Middle frontal gyrus (tissue), 1 donor: ENCODE data around the gene DYNC2H1.

Experiments
- DNase-seq: peaks from one replicate; pipeline ENCODE4 v3.0.0-alpha.2; 2015; ENCODE audit warnings: low spot score; ENCODE audit errors: extremely low spot score

DYNC2H1 gene

GRCh38 chr11:103266167-103266831 is 157.1 kb downstream of the DYNC2H1 start:
- peak; percentile 42 for DNase-seq

GRCh38 chr11:103272876-103273275 is 163.7 kb downstream of the DYNC2H1 start:
- no peak for DNase-seq

- DNase-seq = no peak
Measured at GRCh38 chr11:103274025-103274424, 164.8 kb downstream of the DYNC2H1 start.

GRCh38 chr11:103279821-103280220 is 170.6 kb downstream of the DYNC2H1 start:
- no peak for DNase-seq

- DNase-seq = no peak
Measured at GRCh38 chr11:103281301-103281700, 172.1 kb downstream of the DYNC2H1 start.

GRCh38 chr11:103284260-103284659 is 175.0 kb downstream of the DYNC2H1 start:
- DNase-seq = no peak

- DNase-seq = no peak
Measured at GRCh38 chr11:103294516-103294915, 185.3 kb downstream of the DYNC2H1 start.

GRCh38 chr11:103295704-103296103 is 186.5 kb downstream of the DYNC2H1 start:
- DNase-seq = no peak

- DNase-seq = no peak
Measured at GRCh38 chr11:103297900-103298299, 188.7 kb downstream of the DYNC2H1 start.

GRCh38 chr11:103315248-103315647 is 206.0 kb downstream of the DYNC2H1 start:
- DNase-seq = no peak

GRCh38 chr11:103317118-103317517 is 207.9 kb downstream of the DYNC2H1 start:
- no peak for DNase-seq

GRCh38 chr11:103322821-103323220 is 213.6 kb downstream of the DYNC2H1 start:
- DNase-seq = no peak

- DNase-seq = no peak
Measured at GRCh38 chr11:103325686-103326069, 216.5 kb downstream of the DYNC2H1 start.

GRCh38 chr11:103326070-103326794 is 217.0 kb downstream of the DYNC2H1 start:
- peak; percentile 14 for DNase-seq

- DNase-seq = no peak
Measured at GRCh38 chr11:103327721-103328120, 218.5 kb downstream of the DYNC2H1 start.

- DNase-seq = no peak
Measured at GRCh38 chr11:103332409-103332808, 223.2 kb downstream of the DYNC2H1 start.

- DNase-seq = no peak
Measured at GRCh38 chr11:103338621-103339484, 229.6 kb downstream of the DYNC2H1 start.

- no peak for DNase-seq
Measured at GRCh38 chr11:103339485-103339857, 230.2 kb downstream of the DYNC2H1 start.

- DNase-seq = no peak
Measured at GRCh38 chr11:103340956-103341355, 231.7 kb downstream of the DYNC2H1 start.

- DNase-seq = no peak
Measured at GRCh38 chr11:103344886-103345285, 235.7 kb downstream of the DYNC2H1 start.

- no peak for DNase-seq
Measured at GRCh38 chr11:103349595-103349994, 240.4 kb downstream of the DYNC2H1 start.

GRCh38 chr11:103354656-103355055 is 245.4 kb downstream of the DYNC2H1 start:
- DNase-seq = no peak
